Measurements from ENCODE around the gene ATXN1.

DNA sequence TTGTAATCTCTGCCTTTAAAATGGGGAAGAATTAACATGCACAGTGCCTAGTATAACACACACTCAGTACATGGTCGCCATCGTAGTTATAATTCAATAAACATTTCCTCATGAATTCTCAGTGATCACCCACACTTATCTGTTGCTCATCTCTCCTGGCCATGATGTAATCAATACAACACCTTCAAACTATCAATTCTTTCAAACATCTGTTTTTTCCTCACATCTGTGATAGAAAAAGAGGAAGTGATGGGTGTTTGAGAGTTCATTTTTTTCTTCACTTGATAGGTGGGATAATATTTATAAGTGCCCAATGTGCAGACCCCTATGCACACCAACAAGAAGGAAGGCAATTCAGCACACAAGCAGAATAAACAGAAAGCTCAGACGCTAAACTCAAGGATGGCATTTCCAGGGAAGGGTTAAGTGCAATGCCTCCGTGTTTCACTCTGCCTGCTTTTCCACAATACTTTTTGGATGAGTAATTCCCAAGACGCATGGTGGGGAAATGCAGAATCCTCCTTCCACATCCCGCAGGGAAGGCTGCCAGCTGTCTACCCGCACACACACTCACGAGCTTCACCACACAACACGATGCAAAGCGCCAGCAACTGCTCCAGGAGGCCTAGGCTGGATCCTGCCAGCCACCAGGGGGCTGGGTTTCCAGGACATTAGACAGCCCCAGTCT is 422.5 kb downstream of the ATXN1 start:
- no peak for TF ChIP-seq POLR2A (IDR thresholded peaks at IDR 0.05)
- peak; percentile 56 to 85 (median 68) for TF ChIP-seq POLR2AphosphoS5 (IDR thresholded peaks at IDR 0.05)

All from transverse colon (tissue), 3 donors.